H9 (cell line): ENCODE measurements around the gene R3HDM4. TPM values are rescaled to one million over a fixed set of nuclear protein-coding genes. Genes with fewer than 3 reads are reported as not detected.
A peak's percentile ranks its signal among the peaks of the same experiment; 100 is the strongest.

Experiments used
- DNase-seq: peaks from one replicate; pipeline ENCODE4 v3.0.0-alpha.2; 2017
- H2AFZ ChIP-seq: one replicate; pipeline ENCODE4 v1.6.1; 2013; ENCODE audit warnings: mild to moderate bottlenecking, low read length, control low read depth, moderate library complexity
- H2AK5ac ChIP-seq: 2 replicates; pipeline ENCODE4 v1.6.1; 2013; ENCODE audit warnings: low read length, control low read depth, mixed read lengths; ENCODE audit not compliant: insufficient read length
- H2BK120ac ChIP-seq: one replicate; pipeline ENCODE4 v1.6.1; 2013; ENCODE audit warnings: low read depth, mild to moderate bottlenecking, low read length, control low read depth, inconsistent platforms; ENCODE audit not compliant: poor library complexity, severe bottlenecking
- H2BK12ac ChIP-seq: 2 replicates; pipeline ENCODE4 v1.6.1; 2013; ENCODE audit warnings: low read length, control low read depth, mixed read lengths, low read depth; ENCODE audit not compliant: insufficient read length
- H2BK15ac ChIP-seq: 2 replicates; pipeline ENCODE4 v1.6.1; 2013; ENCODE audit warnings: low read depth, low read length, control low read depth
- H2BK20ac ChIP-seq: one replicate; pipeline ENCODE4 v1.6.1; 2013; ENCODE audit warnings: low read depth, mild to moderate bottlenecking, low read length, control low read depth, inconsistent platforms; ENCODE audit not compliant: poor library complexity, severe bottlenecking
- H2BK5ac ChIP-seq: 2 replicates; pipeline ENCODE4 v1.6.1; 2013; ENCODE audit warnings: low read length, control low read depth, mixed read lengths; ENCODE audit not compliant: insufficient read length
- H3K14ac ChIP-seq: 2 replicates; pipeline ENCODE4 v1.6.1; 2013; ENCODE audit warnings: low read length, control low read depth; ENCODE audit not compliant: insufficient read depth
- H3K18ac ChIP-seq: 2 replicates; pipeline ENCODE4 v1.6.1; 2013; ENCODE audit warnings: low read depth, mild to moderate bottlenecking, mixed read lengths, low read length, control low read depth; ENCODE audit not compliant: insufficient read length
- H3K23ac ChIP-seq: 2 replicates; pipeline ENCODE4 v1.6.1; 2013; ENCODE audit warnings: low read length, control low read depth, mixed read lengths, low read depth; ENCODE audit not compliant: insufficient read length
- H3K23me2 ChIP-seq: 2 replicates; pipeline ENCODE4 v1.6.1; 2013; ENCODE audit warnings: low read depth, mild to moderate bottlenecking, mixed read lengths, low read length, control low read depth; ENCODE audit not compliant: insufficient read length, poor library complexity, severe bottlenecking
- H3K27ac ChIP-seq: 2 replicates; pipeline ENCODE4 v1.5.1; 2013; ENCODE audit warnings: low read length, control low read depth, mixed read lengths, low read depth; ENCODE audit not compliant: insufficient read length
- H3K27me3 ChIP-seq: 2 replicates; pipeline ENCODE4 v1.6.1; 2013; ENCODE audit warnings: low read length, control low read depth, inconsistent platforms; ENCODE audit not compliant: insufficient read depth
- H3K4ac ChIP-seq: 2 replicates; pipeline ENCODE4 v1.6.1; 2013; ENCODE audit warnings: low read depth, mild to moderate bottlenecking, control low read depth, inconsistent platforms, low read length, moderate library complexity
- H3K4me1 ChIP-seq: 2 replicates; pipeline ENCODE4 v1.6.1; 2013; ENCODE audit warnings: low read length, control low read depth, inconsistent platforms; ENCODE audit not compliant: insufficient read depth
- H3K4me2 ChIP-seq: 2 replicates; pipeline ENCODE4 v1.6.1; 2013; ENCODE audit warnings: low read length, control low read depth, mixed read lengths; ENCODE audit not compliant: insufficient read length, insufficient read depth
- H3K56ac ChIP-seq: 2 replicates; pipeline ENCODE4 v1.6.1; 2013; ENCODE audit warnings: low read depth, mild to moderate bottlenecking, mixed read lengths, low read length, control low read depth; ENCODE audit not compliant: insufficient read length
- H3K79me1 ChIP-seq: 2 replicates; pipeline ENCODE4 v1.6.1; 2013; ENCODE audit warnings: low read depth, mild to moderate bottlenecking, moderate library complexity, low read length, control low read depth, inconsistent platforms; ENCODE audit not compliant: insufficient read depth, poor library complexity, severe bottlenecking
- H3K79me2 ChIP-seq: 2 replicates; pipeline ENCODE4 v1.6.1; 2013; ENCODE audit warnings: low read length, control low read depth, inconsistent platforms; ENCODE audit not compliant: insufficient read depth
- H3K9ac ChIP-seq: 2 replicates; pipeline ENCODE4 v1.6.1; 2013; ENCODE audit warnings: low read length, control low read depth, mixed read lengths; ENCODE audit not compliant: insufficient read length; ENCODE audit errors: extremely low read depth
- H3K9me3 ChIP-seq: one replicate; pipeline ENCODE4 v1.6.1; 2013; ENCODE audit warnings: low read depth, low read length, inconsistent platforms; ENCODE audit not compliant: control insufficient read depth
- H3T11ph ChIP-seq: one replicate; pipeline ENCODE4 v1.6.1; 2013; ENCODE audit warnings: mild to moderate bottlenecking, low read length, control low read depth, inconsistent platforms
- H4K20me1 ChIP-seq: one replicate; pipeline ENCODE4 v1.6.1; 2013; ENCODE audit not compliant: control insufficient read depth, insufficient read length, insufficient read depth
- H4K5ac ChIP-seq: 2 replicates; pipeline ENCODE4 v1.6.1; 2013; ENCODE audit warnings: low read depth, mild to moderate bottlenecking, mixed read lengths, low read length, control low read depth; ENCODE audit not compliant: insufficient read length
- H4K8ac ChIP-seq: replicated peaks from 2 replicates; pipeline ENCODE4 v1.6.1; 2013; ENCODE audit warnings: low read length, control low read depth, mixed read lengths, low read depth; ENCODE audit not compliant: insufficient read length
- H4K91ac ChIP-seq: 2 replicates; pipeline ENCODE4 v1.6.1; 2013; ENCODE audit warnings: low read depth, mild to moderate bottlenecking, moderate library complexity, mixed read lengths, low read length, control low read depth; ENCODE audit not compliant: insufficient read length
- H3K27ac Mint-ChIP-seq, 3 experiments: 2 replicates in 2 of 3; 3 replicates in 1 of 3; pipeline ENCODE4 v1.8.0; 2020 to 2021; ENCODE audit warnings: mixed read lengths in 3 of 3, mild to moderate bottlenecking in 1 of 3, moderate library complexity in 1 of 3
- H3K27me3 Mint-ChIP-seq: 2 replicates; pipeline ENCODE4 v1.8.0; 2021; ENCODE audit warnings: low read depth, mild to moderate bottlenecking, moderate library complexity, mixed read lengths
- H3K36me3 Mint-ChIP-seq, 3 experiments: 2 replicates in 2 of 3; 3 replicates in 1 of 3; pipeline ENCODE4 v1.8.0; 2020 to 2021; ENCODE audit warnings: low read depth in 3 of 3, mixed read lengths in 3 of 3; ENCODE audit not compliant: insufficient read depth in 1 of 3
- H3K4me1 Mint-ChIP-seq, 2 experiments: 2 replicates each; pipeline ENCODE4 v1.8.0; 2020; ENCODE audit warnings: mixed read lengths in 2 of 2
- H3K4me3 Mint-ChIP-seq, 2 experiments: 2 replicates in 1 of 2; 3 replicates in 1 of 2; pipeline ENCODE4 v1.8.0; 2020 to 2021; ENCODE audit warnings: mild to moderate bottlenecking in 2 of 2, mixed read lengths in 2 of 2, moderate library complexity in 1 of 2
- H3K9me3 Mint-ChIP-seq, 2 experiments: 2 replicates in 1 of 2; 3 replicates in 1 of 2; pipeline ENCODE4 v1.8.0; 2020; ENCODE audit warnings: mild to moderate bottlenecking in 2 of 2, mixed read lengths in 2 of 2, moderate library complexity in 1 of 2
- WGBS: extraction: QIAGEN DNeasy Blood & Tissue Kit; methylation state at CpG from one replicate; pipeline ENCODE4 v1.1.7; 2013; ENCODE audit warnings: missing lambda C conversion rate, low lambda C conversion rate, mixed read lengths; ENCODE audit not compliant: insufficient read length; ENCODE audit errors: extremely low coverage; 5-methylcytosine and 5-hydroxymethylcytosine counted together
- total RNA-seq: library from RNA; stranded (reverse); gene quantifications from 2 replicates; pipeline ENCODE4 v1.2.1, GENCODE V29; 2021
- TF ChIP-seq, protein P1 (sequence below): fragments of 200-600 bp; sonication (generic); conservative IDR thresholded peaks from 3 replicates; pipeline ENCODE4 v1.8.0; 2021; ENCODE audit warnings: antibody characterized with exemption, mild to moderate bottlenecking

R3HDM4 gene
- total RNA-seq, 1 experiment from 2014 or later: 66.4 TPM

DNA sequence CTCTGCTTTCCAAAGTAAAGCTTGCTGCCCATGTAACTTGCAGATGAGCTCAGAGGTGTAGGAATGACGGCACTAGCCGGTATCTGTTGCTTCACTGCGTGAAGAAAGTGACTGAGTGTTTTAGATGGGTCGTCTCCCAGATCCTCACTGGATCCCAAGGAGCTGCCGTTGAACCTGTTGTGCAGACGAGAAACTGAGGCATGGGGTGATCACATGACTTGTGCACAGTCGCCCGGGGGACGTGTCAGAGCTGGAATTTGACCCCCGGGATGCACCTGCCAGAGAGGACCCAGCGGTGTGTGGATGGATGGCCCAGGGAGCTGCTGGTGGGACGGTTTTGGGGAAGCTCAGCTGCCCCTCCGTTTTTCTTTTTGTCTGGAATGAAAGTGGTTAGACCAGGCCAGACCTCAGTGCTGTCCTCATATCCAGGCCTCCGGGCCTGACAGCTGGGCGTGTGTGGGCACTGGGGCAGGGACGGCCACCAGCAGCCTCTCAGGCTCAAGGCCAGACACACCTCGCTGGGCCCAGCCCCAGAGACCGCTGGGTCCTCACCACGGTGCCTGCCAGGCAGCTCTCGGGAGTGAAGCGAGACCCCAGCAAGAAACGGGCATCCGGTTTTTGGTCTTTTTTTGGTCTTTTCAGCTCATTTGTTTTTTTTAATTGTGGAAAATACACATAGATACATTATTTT lies 25.4 kb upstream of the R3HDM4 start:
- Histone ChIP-seq H3K27me3 (no peaks in the 10 kb centered on the region), H2BK15ac (no peak overlapping the region), H3K56ac (no peak overlapping the region), H3K4me2 (no peak overlapping the region), H2BK5ac (no peak overlapping the region), H3K4ac (no peak overlapping the region), H3K9me3 (no peaks in the 10 kb centered on the region), H2AK5ac (no peak overlapping the region), H3K9ac (no peak overlapping the region), H3K79me2 (peaks cover 10% of the 10 kb centered on the region; the same call in 1 of the 2 replicates), H2BK20ac (no peak overlapping the region), H3K23ac (no peak overlapping the region), H2AFZ (no peak overlapping the region), H4K5ac (no peak overlapping the region), H3K23me2 (no peaks in the 10 kb centered on the region), H2BK12ac (no peak overlapping the region), H3K18ac (no peak overlapping the region), H4K8ac (no peak overlapping the region), H3K14ac (no peak overlapping the region), H4K20me1 (peaks cover 3% of the 10 kb centered on the region), H2BK120ac (no peak overlapping the region), H3T11ph (no peak overlapping the region), H3K4me1 (no peaks in the 10 kb centered on the region), H3K79me1 (peaks cover 2% of the 10 kb centered on the region), H3K27ac (no peak overlapping the region), H4K91ac (no peak overlapping the region)
- no peak overlapping the region for H3K4me3 Mint-ChIP-seq
- DNase-seq: no peak
- H3K27me3 Mint-ChIP-seq: no peaks in the 10 kb centered on the region; the same call in 1 of the 2 replicates
- 0 out of 4 replicates have a peak, but pooled peaks cover 0 to 3% of the 10 kb centered on the region in 2 experiments for H3K4me1 Mint-ChIP-seq
- no CpG with 5 or more reads among the region's 23 CpGs for WGBS
- H3K36me3 Mint-ChIP-seq: peaks cover 18 to 50% (median 49%) of the 10 kb centered on the region in 3 experiments; a peak in 6 of 7 replicates
- TF ChIP-seq, protein P1, sequence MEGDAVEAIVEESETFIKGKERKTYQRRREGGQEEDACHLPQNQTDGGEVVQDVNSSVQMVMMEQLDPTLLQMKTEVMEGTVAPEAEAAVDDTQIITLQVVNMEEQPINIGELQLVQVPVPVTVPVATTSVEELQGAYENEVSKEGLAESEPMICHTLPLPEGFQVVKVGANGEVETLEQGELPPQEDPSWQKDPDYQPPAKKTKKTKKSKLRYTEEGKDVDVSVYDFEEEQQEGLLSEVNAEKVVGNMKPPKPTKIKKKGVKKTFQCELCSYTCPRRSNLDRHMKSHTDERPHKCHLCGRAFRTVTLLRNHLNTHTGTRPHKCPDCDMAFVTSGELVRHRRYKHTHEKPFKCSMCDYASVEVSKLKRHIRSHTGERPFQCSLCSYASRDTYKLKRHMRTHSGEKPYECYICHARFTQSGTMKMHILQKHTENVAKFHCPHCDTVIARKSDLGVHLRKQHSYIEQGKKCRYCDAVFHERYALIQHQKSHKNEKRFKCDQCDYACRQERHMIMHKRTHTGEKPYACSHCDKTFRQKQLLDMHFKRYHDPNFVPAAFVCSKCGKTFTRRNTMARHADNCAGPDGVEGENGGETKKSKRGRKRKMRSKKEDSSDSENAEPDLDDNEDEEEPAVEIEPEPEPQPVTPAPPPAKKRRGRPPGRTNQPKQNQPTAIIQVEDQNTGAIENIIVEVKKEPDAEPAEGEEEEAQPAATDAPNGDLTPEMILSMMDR: no peak
- peak overlapping the region in 2 of 3 experiments; percentile 26 to 59; a peak in 2 of 7 replicates for H3K27ac Mint-ChIP-seq
- H3K9me3 Mint-ChIP-seq: no peaks in the 10 kb centered on the region
